Stimulated activated CD8-positive, alpha-beta memory T cell treated with anti-CD3 and anti-CD28 coated beads, Interleukin-4, amount 100 ng/mL, for 1 hour (primary cell): ENCODE measurements around the gene NPAS2.

Experiments
- DNase-seq, 2 donors: peaks; one replicate each; pipeline ENCODE4 v3.0.0-alpha.2; 2020; ENCODE audit warnings: low read depth in 2 of 2, low spot score in 1 of 2

NPAS2 gene

DNA sequence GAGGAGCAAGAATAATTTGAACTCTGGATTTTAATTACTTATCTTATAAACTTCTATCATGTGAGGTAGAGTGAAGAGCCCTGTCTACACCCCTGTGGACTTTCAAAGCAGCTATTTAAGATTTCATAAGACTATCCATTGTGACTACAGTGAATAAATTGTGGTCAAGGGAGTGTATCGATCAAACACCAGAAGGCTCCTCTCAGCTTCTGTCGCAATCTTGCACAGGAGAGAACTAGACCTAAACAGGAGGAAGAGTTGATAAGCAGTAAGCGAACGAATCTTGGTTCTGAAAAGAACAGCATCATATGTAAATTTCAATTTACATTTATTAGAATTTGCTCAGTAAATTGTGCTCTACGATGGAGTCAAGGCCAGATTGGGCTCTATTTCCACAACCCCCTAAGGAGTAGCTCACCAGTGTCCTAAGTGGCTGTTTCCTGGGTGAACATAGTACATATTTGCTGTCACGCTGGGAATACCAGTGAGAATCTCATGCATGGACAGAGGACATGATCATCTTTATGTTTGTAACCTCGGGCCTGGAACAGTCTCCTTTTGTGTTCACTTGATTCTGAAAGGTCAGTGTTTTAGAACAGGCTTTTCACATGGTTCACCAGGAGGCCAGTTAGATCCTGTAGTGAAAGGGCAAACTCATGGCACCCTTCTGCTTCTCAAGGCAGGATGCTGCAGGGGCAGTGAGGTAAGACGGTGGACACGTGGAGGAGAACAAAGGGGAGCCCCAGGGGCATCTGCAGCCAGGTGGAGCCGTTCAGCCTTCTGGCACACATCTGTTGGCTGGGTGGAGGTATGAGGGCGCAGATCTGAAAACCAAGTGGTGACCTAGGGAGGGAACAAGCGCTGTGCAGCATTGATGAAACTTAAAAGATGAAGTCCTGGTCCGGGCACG, 33.3 kb downstream of the NPAS2 start:
- DNase-seq, result no peak

DNA sequence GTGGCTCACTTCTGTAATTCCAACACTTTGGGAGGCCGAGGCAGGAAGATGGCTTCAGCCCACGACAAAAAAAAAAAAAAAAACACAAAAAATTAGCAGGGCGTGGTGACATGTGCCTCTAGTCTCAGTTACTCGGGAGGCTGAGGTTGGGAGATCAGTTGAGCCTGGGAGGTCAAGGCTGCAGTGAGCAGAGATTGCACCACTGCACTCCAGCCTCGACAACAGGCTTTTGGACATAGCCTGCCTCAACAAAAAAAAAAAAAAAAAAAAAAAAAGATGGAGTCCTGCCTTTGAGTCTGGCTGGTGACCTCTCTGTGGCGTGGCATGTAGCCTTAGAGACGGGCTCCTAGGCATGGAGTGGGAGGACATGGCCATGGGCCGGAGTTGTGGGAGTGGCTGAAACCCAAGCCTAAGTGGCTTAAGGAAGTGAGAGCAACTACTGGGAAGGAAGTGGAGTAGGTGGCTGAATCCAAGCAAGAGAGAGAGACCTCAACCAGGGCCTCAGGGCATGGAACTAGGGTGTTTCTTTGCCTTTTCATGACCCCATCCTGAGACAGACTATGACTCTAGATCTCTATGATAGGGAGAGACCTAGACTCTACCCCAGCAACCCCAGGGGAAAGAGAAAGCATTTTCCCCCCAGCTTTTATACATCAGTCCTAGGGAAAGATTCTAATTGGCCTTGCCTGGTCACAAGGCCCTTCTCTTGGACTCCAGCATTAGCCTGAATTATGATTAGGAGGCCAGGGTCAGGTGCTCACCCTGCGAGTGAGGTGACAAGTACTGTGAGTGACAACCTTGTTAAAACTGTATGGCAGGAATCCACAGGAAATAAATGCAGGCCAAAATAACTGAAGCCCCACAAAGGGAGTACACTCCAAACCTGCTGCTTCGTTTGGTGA, 34.2 kb downstream of the NPAS2 start:
- DNase-seq, result no peak

DNA sequence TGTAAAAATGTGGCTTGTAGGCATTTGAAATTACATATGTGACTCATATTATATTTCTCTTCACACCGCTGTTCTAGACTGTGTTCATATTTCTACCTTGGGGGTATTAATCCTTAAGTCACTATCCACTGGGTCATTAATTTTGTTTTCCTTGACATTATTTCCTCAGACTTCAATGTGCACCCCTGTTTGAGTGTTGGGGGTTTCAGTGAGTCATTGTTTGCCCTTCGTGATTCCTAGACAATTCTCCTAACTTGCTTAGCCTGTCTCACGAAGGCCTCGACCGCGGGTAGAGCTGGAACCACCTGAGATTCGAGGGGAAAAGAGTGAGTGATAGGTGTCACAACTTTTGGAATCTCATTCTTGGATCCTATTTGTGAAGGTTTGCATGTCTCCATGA, 35.1 kb downstream of the NPAS2 start:
- DNase-seq, result no peak

DNA sequence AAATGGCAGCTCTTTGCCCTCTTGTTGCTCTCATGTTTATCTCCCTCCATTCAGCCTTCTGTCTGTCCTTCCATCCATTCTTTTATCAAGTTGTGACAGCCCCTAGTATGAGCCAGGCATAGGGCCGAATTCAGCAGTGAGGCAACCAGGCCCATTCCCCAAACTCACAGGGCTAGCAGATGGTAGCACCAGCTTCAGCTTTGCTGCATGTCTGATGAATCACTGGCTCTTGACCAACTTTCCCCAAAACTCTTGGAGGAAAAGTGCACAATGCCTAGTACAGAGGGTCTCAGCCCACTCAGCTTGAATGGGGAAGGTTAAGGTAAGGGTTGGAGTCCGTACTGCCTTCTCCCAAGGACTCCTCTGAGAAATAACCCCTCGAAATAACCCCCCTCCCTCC, 35.7 kb downstream of the NPAS2 start:
- no peak for DNase-seq

DNA sequence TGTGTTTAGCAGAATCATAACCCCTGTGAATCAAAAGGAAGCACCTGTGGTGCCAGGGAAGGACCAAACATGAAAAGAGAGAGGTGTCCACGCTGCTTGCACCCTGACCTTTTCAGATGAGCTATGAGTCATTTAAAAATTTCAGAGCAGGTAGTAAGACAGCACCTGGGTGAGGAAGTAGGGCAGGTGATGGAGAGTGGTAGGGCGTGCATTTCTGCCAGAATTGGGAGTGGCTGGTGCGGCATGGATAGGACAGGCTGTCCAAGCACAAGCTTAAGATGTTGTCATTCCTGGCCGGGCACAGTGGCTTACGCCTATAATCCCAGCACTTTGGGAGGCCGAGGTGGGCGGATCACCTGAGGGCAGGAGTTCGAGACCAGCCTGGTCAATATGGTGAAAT, 36.8 kb downstream of the NPAS2 start:
- no peak for DNase-seq

DNA sequence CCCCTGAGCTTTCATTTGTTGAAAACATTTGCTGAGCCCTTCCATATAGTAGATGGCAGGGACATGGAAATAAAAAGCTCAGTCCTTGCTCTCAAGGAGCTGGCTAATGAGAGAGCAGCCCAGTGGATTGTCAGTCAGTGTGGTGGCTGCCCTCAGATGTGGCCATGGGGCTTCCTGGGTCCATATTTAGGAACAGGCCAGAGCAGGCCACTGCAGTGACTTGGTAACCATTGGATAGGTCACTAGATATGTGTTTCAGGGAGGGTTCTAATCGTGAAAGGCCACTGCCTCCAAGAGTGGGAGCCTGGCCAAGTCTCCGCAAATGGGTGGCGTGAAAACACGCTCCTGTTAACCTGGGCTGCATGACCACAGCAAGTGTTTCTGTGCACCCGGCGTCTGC, 37.4 kb downstream of the NPAS2 start:
- no peak for DNase-seq

DNA sequence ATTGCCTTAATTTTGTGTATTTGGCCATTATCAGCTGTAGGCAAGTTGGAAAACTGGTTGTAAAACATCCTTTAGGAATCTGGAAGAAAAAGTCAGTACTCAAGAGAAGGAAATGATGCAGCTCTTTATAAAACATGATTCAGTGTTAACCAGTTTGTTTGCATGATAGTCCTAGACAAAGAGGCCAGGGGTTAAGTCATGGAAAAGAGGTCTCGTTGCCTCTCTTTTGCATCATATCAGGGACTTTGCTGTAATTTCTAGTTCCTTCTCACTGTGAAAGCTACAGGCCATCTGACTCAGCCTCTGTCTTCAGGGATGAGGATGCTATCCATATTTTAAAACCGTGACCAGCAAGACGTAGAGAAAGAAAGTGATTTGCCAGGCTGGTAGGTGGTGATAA, 38.0 kb downstream of the NPAS2 start:
- no peak for DNase-seq

DNA sequence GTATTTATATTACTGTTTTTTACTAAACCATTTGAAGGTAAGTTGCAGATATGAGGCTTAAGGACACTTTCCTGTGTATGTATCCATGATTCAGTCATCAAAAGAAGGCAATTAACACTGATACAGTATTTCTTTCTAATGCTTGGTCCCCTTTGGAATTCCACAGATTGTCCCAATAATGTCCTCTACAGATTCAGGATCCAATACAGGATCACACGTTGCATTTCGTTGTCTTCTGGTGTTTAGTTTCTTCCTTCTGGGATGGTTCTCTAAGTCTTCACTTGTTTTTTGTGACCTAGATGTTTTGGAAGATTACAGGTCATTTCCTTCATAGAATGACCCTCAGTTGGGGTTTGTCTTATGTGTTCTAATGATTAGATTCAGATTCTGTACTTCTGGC, 40.0 kb downstream of the NPAS2 start:
- no peak for DNase-seq

DNA sequence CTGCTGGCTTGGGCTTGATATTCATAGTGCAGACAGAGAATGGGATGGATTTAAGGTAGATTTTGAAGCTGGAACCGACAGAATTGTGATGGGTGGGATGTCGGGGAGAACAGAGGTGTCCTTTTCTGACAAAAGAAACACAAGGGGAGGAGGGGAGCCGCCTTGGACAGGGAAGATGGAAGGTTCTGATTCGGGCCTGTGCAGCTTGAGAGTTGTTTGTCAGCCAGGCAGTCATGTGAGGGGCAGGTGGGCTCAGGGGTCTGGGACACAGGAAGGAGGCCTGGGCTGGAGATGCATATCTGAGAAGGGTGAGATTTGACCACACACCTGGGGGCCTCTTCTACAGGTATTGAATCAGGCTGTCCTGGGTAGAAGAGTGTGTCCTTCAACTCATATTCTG, 41.4 kb downstream of the NPAS2 start:
- no peak for DNase-seq

DNA sequence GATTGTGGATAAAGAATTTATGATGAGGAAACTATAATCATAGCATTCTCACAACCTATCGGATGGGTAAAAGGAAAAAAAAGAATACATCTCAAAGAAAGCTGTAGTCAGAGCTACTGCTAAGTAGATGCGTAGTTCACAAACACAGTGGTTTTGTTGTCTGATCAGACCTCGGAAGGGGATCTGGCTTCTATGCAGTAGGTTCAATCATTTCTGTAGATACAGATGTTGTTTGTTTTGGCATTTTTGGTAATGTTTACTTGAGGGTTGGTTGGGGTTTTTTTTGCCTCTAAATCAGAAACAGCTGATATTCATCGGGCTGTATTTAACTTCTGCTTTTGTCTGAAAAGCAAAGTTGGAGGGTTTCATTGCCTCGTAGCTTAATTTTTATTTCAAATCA, 42.1 kb downstream of the NPAS2 start:
- no peak for DNase-seq

DNA sequence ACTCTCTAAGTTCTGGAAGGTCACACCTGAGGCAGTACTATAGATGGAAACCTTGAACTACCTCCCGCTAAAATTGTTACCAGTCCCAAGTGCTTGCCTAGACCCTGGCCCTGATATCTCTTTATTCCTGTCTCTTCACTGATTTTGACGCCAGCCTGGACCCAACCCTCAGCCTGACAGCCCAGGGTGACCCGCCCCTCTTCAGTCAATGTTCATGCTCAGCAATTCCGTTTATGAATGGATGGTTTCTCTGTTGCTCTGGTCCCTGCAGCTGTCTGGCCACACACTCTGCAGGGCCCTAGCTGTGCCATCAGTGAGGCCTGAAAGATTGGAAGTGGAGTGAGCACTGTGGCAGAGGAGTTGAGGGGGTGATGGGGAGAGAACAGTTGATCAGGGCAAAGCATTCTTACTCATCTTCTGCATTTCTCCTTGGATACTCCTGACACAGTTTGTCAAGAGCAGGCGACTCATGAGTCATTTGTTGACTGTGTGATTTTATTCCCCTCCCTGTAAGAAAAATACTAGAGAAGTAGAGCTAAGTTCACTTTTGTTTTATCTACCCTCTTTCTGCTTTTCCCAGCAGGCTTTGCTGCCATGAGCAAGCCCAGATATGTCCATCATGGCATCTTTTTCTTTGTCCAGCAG, 46.0 kb downstream of the NPAS2 start:
- no peak for DNase-seq

DNA sequence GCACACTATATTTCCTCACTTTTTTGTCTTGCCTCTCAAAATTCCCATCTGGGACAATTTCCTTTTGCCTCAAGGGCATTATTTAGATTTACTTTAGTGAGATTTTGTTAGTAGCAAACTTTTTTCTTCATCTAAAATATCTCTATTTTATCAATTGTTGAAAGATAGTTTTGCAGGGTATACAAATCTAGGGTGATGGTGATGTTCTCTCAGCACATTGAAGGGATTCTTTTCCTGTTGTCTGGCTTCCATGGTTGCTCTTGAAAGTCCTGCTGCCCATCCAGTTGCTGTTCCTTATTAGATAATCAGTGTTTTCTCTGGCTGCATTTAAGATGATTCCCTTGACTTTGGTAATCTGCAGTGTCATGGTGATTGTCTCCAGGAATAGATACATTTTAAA, 48.1 kb downstream of the NPAS2 start:
- no peak for DNase-seq

DNA sequence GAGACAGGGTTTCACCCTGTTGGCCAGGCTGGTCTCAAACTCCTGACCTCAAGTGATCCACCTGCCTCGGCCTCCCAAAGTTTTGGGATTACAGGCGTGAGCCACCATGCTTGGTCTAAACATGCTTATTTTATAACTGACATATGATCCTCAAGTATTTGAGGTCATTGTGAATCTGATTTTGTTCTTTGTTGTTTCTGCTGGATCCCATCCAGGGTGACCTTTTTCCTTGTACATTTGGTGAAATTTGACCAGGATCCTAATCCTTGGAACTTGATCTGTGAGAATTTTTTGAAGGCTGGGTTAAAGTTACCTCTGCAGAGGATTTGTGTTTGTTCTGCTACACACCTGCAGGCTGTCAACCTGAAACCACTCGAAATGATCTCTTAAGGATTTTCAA, 49.2 kb downstream of the NPAS2 start:
- no peak for DNase-seq

DNA sequence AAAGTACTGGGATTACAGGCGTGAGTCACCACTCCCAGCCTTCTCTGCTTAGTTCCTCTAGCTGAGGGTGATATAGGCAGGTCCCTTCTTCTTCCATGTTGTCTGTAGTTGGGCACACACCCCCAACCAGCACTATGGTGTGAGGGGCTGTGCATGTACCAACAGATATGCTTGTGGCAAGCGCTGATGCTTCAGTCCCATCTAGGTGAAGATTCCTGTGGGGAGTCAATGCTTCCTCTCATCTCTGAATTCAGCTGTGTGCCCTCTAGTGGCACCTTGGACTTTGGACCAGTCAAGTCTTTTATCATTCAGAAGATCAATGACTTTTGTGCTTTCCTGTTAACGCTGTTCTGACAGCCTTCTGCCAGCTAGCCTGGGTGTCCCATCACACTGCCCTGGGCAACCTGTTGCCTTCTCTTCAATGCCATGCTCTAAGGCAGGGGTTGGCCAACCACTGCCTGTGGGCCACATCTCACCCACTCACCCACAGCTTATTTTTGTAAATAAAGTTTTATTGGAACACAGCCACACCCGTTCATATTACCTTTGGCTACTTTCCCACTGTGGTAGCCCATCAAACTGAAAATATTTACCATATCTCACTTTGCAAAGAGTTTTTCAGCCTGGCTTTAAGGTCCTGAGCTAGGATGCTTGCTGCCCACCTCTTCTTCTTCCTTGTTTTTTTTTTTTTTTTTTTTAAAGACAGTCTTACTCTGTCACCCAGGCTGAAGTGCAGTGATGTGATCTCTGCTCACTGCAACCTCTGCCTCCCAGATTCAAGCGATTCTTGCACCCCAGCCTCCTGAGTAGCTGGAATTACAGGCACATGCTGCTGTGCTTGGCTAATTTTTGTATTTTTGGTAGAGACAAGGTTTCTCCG, 51.0 kb downstream of the NPAS2 start:
- DNase-seq, result no peak

DNA sequence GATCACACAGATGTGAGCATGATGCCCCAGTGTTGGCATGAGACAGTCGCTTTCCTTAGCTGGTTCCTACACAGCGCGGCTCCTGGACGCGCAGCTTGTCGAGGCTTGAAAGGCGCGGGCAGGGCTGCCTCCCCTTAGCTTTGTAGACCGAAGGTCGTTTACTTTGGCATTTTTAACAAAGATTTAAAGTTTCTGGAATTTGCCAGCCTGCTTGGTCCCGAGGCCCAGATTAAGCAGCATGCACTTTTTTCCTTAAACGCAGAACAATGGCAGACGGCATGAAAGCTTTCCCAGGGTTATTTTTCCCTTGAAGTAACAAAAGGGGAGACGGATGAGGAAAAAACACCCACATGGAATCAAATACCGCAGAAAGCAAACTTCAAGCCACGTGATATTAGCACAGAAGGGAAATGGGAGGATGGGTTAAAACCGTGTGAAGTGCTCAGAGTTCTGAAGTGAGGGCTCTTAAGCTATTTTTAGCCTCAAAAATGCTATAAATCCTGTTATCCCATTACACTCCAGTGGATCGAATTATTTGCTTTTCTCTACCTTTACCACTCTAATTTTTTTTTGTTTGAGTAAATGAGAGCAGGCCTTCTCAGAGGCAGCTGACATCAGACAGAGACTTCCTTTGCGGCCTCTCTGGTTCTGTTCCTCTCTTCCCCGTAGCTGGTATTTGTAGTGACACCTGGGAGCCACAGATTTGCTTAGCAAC, 55.7 kb downstream of the NPAS2 start:
- no peak for DNase-seq

DNA sequence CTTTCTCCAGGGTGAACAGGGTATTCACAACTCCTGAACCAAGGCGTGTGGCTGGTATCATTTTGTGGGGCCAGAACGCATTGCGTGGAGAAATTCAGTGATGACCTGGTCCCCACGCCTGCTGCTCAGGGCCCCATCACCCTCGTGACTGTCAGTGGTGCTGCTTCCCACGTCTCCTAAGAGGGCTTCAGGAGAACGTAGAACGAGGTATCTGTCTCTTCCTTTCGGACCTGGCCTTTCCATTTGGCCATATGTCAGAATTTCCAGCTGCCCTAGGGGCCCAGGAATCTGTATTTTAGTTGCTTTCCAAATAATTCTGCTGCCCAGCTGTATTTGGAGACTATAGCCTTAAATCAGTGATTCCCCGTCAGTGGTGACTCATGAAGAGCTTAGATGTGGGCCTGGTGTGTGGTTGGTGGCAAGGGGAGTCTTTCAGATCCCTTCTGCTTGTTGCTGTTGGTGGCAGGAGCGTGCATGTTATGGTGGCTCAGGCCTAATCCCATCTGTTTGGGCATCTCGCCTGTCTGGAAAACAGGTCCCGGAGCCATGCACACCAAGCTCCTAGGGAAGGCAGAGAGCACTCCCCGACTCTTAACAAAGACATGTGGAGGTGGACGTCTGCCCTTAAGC, 56.4 kb downstream of the NPAS2 start:
- no peak for DNase-seq

DNA sequence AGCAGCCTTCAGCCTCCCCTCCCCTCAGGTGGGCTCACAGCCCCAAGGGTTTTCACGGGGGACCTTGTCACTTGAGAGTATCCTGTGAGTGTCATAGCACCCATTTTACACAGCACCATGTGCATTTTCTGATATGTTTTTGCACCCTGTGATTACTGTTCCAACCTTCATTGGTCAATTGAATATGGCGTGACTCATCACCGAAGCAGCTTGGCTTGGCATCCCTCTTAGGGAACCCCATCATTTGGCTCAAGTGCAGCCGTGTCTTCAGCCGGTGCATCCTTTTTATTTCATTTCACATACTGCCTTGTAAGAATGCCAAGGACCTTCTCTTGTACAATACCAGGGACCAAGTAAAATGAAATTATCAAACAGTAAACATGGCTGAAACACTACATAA, 57.6 kb downstream of the NPAS2 start:
- no peak for DNase-seq

DNA sequence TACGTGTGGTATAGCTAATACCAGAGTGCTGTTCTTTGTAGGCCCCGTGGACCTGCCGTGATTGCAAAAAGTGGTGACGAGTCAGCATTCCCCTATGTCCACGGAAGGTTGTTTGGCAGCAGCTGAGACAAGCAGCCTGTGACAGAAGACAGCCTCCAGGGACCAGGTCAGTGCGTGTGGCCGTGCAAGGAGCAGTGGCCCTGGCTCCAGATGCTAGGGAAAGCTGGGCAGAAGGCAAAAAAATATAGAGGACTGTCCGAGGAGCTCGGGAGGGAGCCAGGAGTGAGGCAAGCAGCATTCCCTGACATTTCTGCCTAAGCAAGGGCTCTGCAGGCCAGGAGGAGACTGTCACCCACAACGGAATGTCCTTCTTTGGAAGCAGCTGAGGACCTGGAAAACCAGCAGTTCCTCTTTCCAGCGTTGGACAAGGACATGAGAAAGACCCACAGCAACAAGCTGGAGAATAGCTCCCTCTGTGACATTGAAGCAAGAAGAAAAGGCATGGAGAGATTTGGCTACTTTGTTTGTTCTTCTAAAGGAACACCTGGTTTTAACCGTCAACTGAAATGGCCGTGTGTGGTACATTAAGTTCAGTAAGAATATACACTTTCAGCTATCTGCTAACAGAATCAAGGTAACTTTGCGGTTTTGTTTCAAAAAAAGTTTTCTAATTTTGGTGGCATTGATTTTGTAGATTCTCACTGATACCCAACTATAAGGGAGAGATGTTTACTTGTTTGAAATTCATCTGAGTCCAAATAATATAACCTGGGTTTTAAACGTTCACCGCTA, 58.3 kb downstream of the NPAS2 start:
- no peak for DNase-seq

DNA sequence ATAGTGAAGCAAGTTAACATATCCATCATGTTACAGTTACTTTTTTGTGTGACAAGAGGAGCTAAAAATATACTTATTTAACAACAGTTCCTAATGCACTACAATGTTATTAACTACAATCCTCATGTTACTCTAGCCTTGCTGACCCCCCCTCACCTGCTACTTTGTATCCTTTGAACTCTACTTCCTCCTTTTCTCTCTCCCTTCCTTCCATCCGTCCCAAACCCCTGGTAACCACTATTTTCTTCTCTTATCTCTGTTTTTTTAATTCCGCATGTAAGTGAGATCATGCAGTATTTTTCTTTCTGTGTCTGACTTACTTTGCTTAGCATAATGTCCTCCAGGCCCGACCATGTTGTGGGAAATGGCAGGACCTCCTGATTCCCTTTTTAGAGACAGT, 59.4 kb downstream of the NPAS2 start:
- no peak for DNase-seq
